ENCODE measurements around the gene OR5B12. TPM values are rescaled to one million over a fixed set of nuclear protein-coding genes. Genes with fewer than 3 reads are reported as not detected.

OR5B12 gene
- not detected in 2 replicates for total RNA-seq

GRCh38 chr11:58442136-58442535 lies at the start of gene OR5B12:
OR5B12 (minus strand) TSS chr11:58442236; CDS start chr11:58440151, 2,085 bp downstream.

GRCh38 chr11:58428021-58428420 lies 14.0 kb downstream of the OR5B12 start, which contains the start of gene OR5B2:
OR5B2 (minus strand) TSS chr11:58428121; CDS start chr11:58423261, 4,860 bp downstream.

GRCh38 chr11:58406774-58407173 lies 35.3 kb downstream of the OR5B12 start, which contains the start of gene OR5B3:
OR5B3 (minus strand) TSS chr11:58406874; CDS start chr11:58403409, 3,465 bp downstream.

Other genes with a start within 250 kb of the OR5B12 start
- not detected in 2 replicates for gene OR1S2, start 238.1 kb downstream of the OR5B12 start, total RNA-seq
- not detected in 2 replicates for gene OR1S1, start 229.5 kb downstream of the OR5B12 start, total RNA-seq
- not detected in 2 replicates for gene OR10Q1, start 213.3 kb downstream of the OR5B12 start, total RNA-seq
- under 0.01 TPM in 1 of 2 replicates, not detected in the other for gene OR10W1, start 174.0 kb downstream of the OR5B12 start, total RNA-seq
- gene OR5B17, start 83.2 kb downstream of the OR5B12 start, total RNA-seq, result not detected in 2 replicates
- not detected in 2 replicates for gene OR5B3, start 35.4 kb downstream of the OR5B12 start, total RNA-seq
- not detected in 2 replicates for gene OR5B2, start 14.1 kb downstream of the OR5B12 start, total RNA-seq
- gene OR5B21, start 65.9 kb upstream of the OR5B12 start, total RNA-seq, result not detected in 2 replicates
- 1.9 and 3.7 TPM in 2 replicates for gene LPXN, start 133.6 kb upstream of the OR5B12 start, total RNA-seq
- gene ZFP91, start 136.8 kb upstream of the OR5B12 start, total RNA-seq, result 29.6 and 45.2 TPM in 2 replicates
- 0.97 and 2.7 TPM in 2 replicates for gene CNTF, start 180.4 kb upstream of the OR5B12 start, total RNA-seq

Measured in bladder microvascular endothelial cell (primary cell).